GM10266 (cell line): ENCODE data around the gene LAYN.

Experiments used
- DNase-seq: peaks from one replicate; pipeline ENCODE4 v3.0.0; 2012; ENCODE audit errors: extremely low spot score
- CTCF ChIP-seq: IDR thresholded peaks from 2 replicates; pipeline ENCODE4 v1.5.1; 2012; ENCODE audit warnings: mild to moderate bottlenecking, low read depth; ENCODE audit not compliant: control insufficient read depth, insufficient read depth; ENCODE audit errors: missing control alignments

Gene LAYN

GRCh38 chr11:111539426-111540113, 950 bp upstream of the LAYN start:
- TF ChIP-seq CTCF = no peak
- no peak for DNase-seq

- no peak for DNase-seq
- no peak for TF ChIP-seq CTCF
Measured at GRCh38 chr11:111540937-111541253, 375 bp downstream of the LAYN start.

DNA sequence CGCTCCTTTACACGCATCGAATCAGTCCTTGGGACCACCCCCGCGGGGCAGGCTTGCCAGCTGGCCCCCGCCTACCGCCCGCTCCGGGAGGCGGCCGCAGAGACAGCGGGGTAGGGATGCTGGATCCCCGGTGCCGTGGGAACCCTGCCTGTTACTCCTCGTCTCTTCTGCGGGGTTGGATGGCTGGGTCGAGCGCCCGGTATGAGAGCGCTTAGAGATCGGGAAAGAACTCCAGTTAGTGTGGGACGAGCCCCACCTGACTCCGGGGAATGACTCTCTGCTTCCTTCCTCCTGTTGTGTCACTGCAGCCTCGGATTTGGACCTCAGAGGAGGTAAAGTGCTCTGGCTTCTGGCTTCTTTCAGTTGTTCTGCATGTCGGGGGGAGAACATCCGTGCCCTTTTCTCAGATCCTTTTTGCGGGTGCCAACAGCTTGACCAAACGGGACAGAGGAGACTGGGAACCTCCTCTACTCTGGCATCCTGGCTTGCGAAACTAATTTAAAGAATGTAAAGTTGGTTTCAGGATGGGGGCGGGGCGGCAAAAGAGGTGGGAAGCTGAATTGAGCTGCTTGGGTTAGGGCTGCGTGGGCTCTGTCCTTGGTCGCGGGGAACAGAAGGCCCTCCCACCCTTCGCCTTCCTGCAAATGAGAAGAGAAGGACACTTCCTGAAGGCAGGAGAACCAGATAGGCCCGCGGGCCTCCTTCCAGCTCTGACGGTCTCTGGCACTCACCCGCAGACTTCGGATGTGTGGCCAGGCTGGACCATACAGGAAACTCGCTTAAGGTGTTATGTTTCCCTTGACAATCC, 938 bp downstream of the LAYN start:
- no peak for TF ChIP-seq CTCF
- DNase-seq = no peak

DNA sequence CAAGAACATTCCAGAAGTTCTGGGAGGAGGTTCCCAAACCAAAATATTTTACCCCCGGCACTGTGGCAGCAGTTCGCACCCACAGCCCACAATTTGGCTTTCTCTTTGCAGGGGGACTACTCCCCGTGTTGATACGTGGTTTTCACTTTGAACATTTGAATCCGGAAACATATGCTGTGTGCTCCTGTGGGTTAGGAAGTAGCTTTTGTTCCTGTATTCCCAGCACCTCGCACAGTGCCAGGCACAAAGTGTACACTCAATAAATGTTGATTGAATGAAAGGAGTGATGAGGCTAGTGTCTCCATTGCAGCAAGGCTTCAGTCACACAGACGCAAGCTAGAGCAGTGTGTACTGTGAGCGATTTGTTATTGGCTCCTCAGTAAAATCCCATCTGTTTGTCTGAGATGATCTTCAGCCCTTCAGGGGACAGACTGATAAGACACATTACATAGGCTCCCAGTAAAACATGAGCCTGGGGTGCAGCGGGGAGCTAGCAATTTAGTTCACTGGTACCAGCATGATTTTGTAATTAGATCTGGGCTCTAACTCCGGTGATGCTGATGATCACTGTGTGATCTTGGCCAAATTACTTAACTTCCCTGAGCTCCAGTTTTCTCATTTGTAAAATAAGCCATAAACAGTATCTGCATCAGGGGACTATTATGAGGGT, 2.2 kb downstream of the LAYN start:
- TF ChIP-seq CTCF = no peak
- DNase-seq = no peak

GRCh38 chr11:111548525-111548924, 8.0 kb downstream of the LAYN start:
- no peak for TF ChIP-seq CTCF
- no peak for DNase-seq

- no peak for DNase-seq
- TF ChIP-seq CTCF = no peak
Measured at GRCh38 chr11:111549196-111549868, 8.8 kb downstream of the LAYN start.
